ENCODE results near the gene JAML. TPM values are rescaled to one million over a fixed set of nuclear protein-coding genes. Genes with fewer than 3 reads are reported as not detected.

Gene JAML
- total RNA-seq, 4 donors from 2014 or later = 2.2 to 3.1 (median 2.6) TPM

GRCh38 chr11:118168751-118169150 is 56.1 kb downstream of the JAML start:
- WGBS, 2 donors = 81 to 94% methylated on average over 3 of the region's 3 CpGs
- no peak overlapping the region for H3K4me3 ChIP-seq (replicated peaks in 1 of 3)
- H3K27ac ChIP-seq = no peak overlapping the region
- intact Hi-C loops (cut with DNase I) = no loop called here
- H3K36me3 ChIP-seq = no peaks in the 10 kb centered on the region
- H3K4me1 ChIP-seq = peaks cover 2 to 14% of the 10 kb centered on the region in 2 donors
- TF ChIP-seq CTCF (IDR thresholded peaks at IDR 0.05) (no peak), POLR2A (IDR thresholded peaks at IDR 0.05) (no peak)
- no peaks in the 10 kb centered on the region for H3K9me3 ChIP-seq
- no peaks in the 10 kb centered on the region for H3K27me3 ChIP-seq
- no peak for DNase-seq

GRCh38 chr11:118168316-118168715 is 56.5 kb downstream of the JAML start:
- no peak overlapping the region for H3K27ac ChIP-seq
- DNase-seq = no peak
- H3K4me1 ChIP-seq = peaks cover 2 to 14% of the 10 kb centered on the region in 2 donors
- H3K36me3 ChIP-seq = no peaks in the 10 kb centered on the region
- no peaks in the 10 kb centered on the region for H3K27me3 ChIP-seq
- intact Hi-C loops (cut with DNase I) = no loop called here
- no peak overlapping the region for H3K4me3 ChIP-seq (replicated peaks in 1 of 3)
- WGBS, 2 donors = 84 to 90% methylated on average over 3 to 7 of the region's 8 CpGs
- TF ChIP-seq CTCF (IDR thresholded peaks at IDR 0.05) = no peak
- no peak for TF ChIP-seq POLR2A (IDR thresholded peaks at IDR 0.05)
- no peaks in the 10 kb centered on the region for H3K9me3 ChIP-seq

GRCh38 chr11:118167906-118168305 is 56.9 kb downstream of the JAML start:
- Histone ChIP-seq H3K27ac (no peak overlapping the region), H3K4me1 (peaks cover 2 to 14% of the 10 kb centered on the region in 2 donors), H3K4me3 (replicated peaks in 1 of 3) (no peak overlapping the region), H3K27me3 (no peaks in the 10 kb centered on the region), H3K36me3 (no peaks in the 10 kb centered on the region), H3K9me3 (no peaks in the 10 kb centered on the region)
- intact Hi-C loops (cut with DNase I) = no loop called here
- no peak for DNase-seq
- 93 to 94% methylated on average over 11 of the region's 12 CpGs for WGBS, 2 donors
- no peak for TF ChIP-seq POLR2A (IDR thresholded peaks at IDR 0.05)
- no peak for TF ChIP-seq CTCF (IDR thresholded peaks at IDR 0.05)

- no peak for DNase-seq
- intact Hi-C loops (cut with DNase I) = no loop called here
- Histone ChIP-seq H3K27ac (no peak overlapping the region), H3K4me3 (replicated peaks in 1 of 3) (no peak overlapping the region), H3K27me3 (no peaks in the 10 kb centered on the region), H3K4me1 (peaks cover 2 to 14% of the 10 kb centered on the region in 2 donors), H3K9me3 (no peaks in the 10 kb centered on the region), H3K36me3 (no peaks in the 10 kb centered on the region)
- TF ChIP-seq CTCF (IDR thresholded peaks at IDR 0.05) = no peak
- no peak for TF ChIP-seq POLR2A (IDR thresholded peaks at IDR 0.05)
- 89 to 100% methylated on average over 2 of the region's 2 CpGs for WGBS, 2 donors
Observed at GRCh38 chr11:118167253-118167652, 57.6 kb downstream of the JAML start.

GRCh38 chr11:118166641-118167040 is 58.2 kb downstream of the JAML start:
- Histone ChIP-seq H3K4me1 (peaks cover 2 to 12% of the 10 kb centered on the region in 2 donors), H3K9me3 (no peaks in the 10 kb centered on the region), H3K27ac (no peak overlapping the region), H3K4me3 (replicated peaks in 1 of 3) (no peak overlapping the region), H3K36me3 (no peaks in the 10 kb centered on the region), H3K27me3 (no peaks in the 10 kb centered on the region)
- TF ChIP-seq POLR2A (IDR thresholded peaks at IDR 0.05) = no peak
- no peak for TF ChIP-seq CTCF (IDR thresholded peaks at IDR 0.05)
- WGBS, 2 donors = 86 to 87% methylated on average over 17 of the region's 17 CpGs
- intact Hi-C loops (cut with DNase I) = no loop called here
- no peak for DNase-seq
